ENCODE measurements around the gene AKAP7.
A peak's percentile ranks its signal among the peaks of the same experiment; 100 is the strongest.
"Not testable (repeated sequence)": the region's sequence is repeated elsewhere in the genome, so short reads cannot be mapped to it uniquely, and the experiment has no call there.

The AKAP7 gene

GRCh38 chr6:131251590-131252199 lies 116.4 kb downstream of the AKAP7 start:
- peak; percentile 11 for DNase-seq (ENCODE audit: low read depth, low spot score)

- no peak for DNase-seq (ENCODE audit: low read depth, low spot score)
Measured at GRCh38 chr6:131255434-131255833, 120.2 kb downstream of the AKAP7 start.

DNA sequence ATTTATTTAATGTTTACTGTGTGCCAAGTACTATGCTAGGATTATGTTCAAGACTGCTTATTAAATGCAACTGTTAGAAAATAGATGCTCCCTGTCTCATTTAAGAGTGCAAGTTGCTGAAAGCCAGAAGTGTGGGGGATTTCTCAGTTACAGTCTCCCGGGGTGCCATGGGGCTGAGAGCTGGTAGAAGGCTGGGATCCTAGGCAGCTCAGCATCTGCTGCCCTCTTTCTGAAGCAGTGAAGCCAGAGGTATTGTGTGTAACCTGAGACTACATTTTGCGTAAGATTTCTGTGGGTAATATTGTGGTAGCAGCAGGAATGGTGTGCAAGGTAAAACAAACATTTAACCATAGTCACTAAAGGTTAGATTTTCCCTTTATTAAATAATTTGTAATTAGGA lies 120.6 kb downstream of the AKAP7 start:
- DNase-seq (ENCODE audit: low read depth, low spot score): no peak

DNA sequence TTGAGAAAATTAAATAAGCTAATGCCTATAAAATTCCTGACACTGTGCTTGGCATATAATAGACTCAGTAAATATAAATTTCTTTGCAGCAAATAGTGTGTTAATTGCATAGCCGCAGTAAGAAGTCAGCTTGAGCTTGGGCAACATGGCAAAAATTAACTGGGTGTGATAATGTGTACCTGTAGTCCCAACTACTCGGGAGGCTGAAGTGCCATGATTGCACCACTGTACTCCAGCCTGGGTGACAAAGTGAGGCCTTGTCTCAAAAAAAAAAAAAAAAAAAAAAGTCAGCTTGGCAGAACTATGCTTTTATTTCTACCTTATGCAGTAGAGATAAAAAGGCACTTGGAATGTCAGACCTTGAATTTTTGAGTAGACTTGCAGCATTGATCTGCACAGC lies 121.8 kb downstream of the AKAP7 start:
- DNase-seq (ENCODE audit: low read depth, low spot score): no peak

DNA sequence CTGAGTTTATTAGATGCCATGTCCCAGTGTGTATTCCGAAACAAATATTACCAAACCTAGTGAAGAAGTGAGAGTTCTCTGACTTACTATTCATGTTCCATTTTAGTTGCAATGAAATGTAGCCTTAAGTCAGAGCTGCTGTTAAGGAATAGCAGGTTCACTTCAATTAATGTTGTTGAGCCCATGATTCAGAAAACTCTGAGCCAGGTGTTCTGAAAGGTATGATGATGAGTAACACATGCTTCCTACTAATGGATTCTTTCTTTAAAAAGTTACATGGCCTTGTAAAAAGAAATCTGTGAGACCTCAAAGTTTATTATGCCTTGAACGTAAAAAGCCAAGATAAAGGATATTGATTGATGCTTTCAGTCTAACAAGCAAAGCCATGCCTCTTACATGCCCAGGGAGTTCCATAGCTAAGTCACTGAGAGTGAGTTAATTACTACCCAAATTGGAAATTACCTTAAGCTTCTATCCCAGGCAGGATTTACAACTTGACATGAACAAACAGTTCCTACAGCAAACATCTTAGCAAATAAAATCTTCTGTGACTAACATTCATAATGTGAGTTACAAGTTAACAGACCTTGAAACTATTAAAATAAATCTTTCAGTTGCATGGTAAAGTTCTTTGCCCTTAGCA lies 122.9 kb downstream of the AKAP7 start:
- no peak for DNase-seq (ENCODE audit: low read depth, low spot score)

- peak; percentile 23 for DNase-seq (ENCODE audit: low read depth, low spot score)
Measured at GRCh38 chr6:131258816-131259476, 123.7 kb downstream of the AKAP7 start.

- not testable (repeated sequence) for DNase-seq (ENCODE audit: low read depth, low spot score)
Measured at GRCh38 chr6:131260960-131261359, 125.7 kb downstream of the AKAP7 start.

DNA sequence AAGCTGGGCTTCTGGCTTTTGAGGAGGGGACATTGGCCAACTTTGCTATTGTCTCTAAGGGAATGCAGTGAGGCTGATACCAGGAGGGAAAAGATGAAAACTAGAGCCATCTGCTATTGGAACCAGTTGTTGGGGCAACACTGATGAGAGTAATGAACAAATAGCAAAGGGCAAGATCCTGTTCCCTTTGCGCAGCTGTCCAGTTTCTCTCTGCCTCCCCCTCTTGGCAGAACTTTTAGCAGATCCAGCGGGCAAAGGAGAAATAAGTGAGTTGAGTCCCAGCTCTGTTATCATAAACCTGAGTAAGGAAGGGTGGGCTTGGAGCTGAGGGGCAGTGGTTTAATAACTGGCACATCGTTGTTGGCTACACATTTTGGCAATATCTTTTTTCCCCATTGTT lies 126.8 kb downstream of the AKAP7 start:
- no peak for DNase-seq (ENCODE audit: low read depth, low spot score)

DNA sequence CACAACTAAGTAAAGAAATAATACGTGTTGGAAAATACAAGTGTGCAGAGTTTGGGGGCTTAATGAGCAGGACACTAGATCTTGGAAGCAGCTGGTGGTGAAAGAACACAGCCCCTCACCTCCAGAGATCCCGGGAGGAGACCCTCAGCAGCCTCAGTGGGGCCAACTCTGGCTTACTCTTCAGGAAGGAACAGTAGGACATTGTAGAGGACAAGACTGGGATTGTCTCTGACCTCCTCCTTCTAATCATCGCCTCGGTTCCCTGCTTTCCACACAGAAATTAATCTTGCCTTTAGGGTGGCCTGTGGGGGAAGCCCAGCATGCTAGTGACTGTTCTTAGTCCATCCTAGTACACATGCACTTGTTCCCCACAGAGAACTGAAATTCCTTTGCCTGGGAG lies 130.7 kb downstream of the AKAP7 start:
- no peak for DNase-seq (ENCODE audit: low read depth, low spot score)

- DNase-seq (ENCODE audit: low read depth, low spot score): no peak
Measured at GRCh38 chr6:131268303-131268702, 133.0 kb downstream of the AKAP7 start.

DNA sequence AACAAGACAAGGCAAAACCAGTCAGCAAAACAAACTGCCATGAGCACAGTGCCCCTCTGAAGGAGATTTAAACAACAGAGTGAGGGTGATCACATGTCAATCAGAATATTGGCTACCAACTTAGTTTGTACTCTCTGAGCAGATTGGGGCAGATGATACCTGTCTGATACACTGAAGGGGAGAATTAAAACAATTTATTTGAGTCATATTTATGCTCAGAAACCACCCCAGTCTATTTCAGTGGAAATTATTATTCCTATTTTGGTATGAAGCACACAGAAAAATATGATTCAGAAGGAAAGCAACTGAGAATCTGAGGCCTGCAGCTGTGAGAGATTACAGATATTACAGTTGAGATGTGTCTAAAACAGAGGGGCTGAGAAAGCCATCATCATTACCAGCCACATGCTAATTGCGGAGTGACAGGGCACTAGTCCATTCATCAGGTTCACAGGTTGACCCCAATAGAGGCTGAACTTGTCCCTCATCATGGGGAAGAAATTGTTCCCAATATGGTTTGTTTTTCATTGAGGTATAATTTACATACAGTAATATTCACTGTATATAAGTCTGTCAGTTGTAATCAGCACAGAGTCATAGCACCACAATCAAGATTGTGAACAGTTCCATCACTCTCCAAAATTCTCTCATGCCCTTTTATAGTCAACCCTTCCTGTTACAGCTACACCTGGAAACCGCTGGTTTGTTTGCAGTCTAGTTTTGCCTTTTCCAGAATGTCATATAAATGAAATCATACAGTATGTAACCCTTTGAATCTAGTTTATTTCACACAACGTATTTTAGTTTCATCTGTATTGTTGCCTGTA lies 134.5 kb downstream of the AKAP7 start:
- no peak for DNase-seq (ENCODE audit: low read depth, low spot score)

- no peak for DNase-seq (ENCODE audit: low read depth, low spot score)
Measured at GRCh38 chr6:131270534-131270933, 135.3 kb downstream of the AKAP7 start.

DNA sequence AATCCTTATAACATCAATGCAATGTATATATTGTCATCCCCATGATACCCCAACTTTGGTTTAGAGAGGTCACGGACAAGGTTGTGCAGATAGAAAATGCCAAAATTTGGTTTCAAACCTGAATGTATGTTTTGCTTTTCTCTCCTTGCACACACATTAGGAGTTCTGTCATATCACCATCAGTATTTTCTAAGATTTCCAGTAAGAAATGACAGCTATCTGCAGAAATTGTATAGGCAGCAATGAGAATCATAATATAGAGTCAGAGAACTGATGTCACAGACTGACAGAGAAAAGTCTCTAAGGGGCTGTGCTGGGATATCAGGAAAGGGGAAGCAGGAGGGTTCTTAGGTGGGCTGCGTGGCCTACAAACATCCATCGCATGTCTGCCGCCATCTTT lies 140.0 kb downstream of the AKAP7 start:
- no peak for DNase-seq (ENCODE audit: low read depth, low spot score)

- no peak for DNase-seq (ENCODE audit: low read depth, low spot score)
Measured at GRCh38 chr6:131277591-131277990, 142.3 kb downstream of the AKAP7 start.

- DNase-seq (ENCODE audit: low read depth, low spot score): peak; percentile 64
Measured at GRCh38 chr6:131281471-131282270, 146.4 kb downstream of the AKAP7 start.

- no peak for DNase-seq (ENCODE audit: low read depth, low spot score)
Measured at GRCh38 chr6:131282365-131282764, 147.1 kb downstream of the AKAP7 start.

GRCh38 chr6:131283466-131284175 lies 148.4 kb downstream of the AKAP7 start:
- no peak for DNase-seq (ENCODE audit: low read depth, low spot score)

DNA sequence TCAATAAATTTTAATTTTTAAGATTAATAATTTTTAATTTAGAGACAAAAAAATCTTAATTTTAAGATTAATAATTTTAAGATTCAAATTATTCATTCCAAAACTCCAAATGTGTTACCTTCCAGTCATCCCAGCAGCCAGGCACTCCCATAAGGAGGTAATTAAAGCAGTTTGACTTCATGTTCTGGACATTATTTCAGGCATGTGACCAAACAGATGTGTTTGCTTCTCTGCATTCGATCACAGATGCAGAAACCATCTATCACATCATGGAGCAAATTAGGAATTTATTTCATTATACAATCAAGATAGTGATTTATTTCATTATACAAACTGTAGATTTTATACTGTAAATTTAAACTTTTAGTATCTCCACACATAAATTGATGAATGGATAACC lies 150.3 kb downstream of the AKAP7 start:
- no peak for DNase-seq (ENCODE audit: low read depth, low spot score)

DNA sequence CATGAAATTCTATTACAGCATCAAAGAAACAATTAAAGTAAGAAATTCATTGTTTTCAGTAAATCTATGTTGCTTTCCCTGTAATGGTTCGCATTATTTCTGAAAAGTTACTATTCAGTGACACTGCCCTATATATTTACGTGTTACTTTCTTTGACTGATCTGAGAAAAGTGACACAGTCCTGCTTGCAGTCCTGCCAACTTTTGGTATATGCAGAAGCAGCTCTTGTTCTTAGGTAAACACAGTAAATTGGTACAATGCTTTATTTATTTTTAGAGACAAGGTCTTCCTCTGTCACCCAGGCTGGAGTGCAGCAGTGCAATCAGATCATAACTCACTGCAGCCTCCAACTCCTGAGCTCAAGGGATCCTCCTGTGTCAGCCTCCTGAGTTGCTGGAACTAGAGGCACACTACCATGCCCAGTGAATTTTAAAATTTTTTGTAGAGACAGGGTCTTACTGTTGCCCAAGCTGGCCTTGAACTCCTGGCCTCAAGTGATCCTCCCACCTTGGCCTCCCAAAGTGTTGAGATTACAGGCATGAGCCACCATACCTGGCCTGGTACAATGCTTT lies 151.3 kb downstream of the AKAP7 start:
- no peak for DNase-seq (ENCODE audit: low read depth, low spot score)

DNA sequence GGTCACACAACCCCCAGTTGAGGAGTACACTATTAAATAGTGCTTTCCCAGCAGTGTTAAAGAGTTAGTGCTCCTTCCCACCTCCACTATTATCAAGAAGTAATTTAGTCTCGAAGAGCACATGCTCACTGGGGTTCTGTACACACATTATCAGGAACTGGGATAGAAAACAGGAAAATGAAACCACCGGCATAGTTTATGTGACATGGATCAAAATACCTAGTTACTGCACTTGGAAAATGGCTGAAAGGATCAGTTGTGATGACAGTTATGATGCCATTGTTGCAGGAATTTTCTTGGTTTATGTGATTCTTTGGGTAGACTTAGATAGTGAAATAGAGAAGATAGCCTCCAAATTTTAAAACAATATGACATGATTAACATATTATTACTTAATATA lies 152.9 kb downstream of the AKAP7 start:
- DNase-seq (ENCODE audit: low read depth, low spot score): no peak
